Pancreas (tissue), 10 donors: ENCODE data around the gene BTBD19. TPM values are rescaled to one million over a fixed set of nuclear protein-coding genes. Genes with fewer than 3 reads are reported as not detected.
"Not testable (repeated sequence)": the region's sequence is repeated elsewhere in the genome, so short reads cannot be mapped to it uniquely, and the experiment has no call there.

ENCODE experiments used
- ATAC-seq, 4 donors: fragments of 200-7000 bp; cut with Tn5 transposase; one replicate each; pipeline versions ENCODE4 v1.8.0 to v1.9.1; 2020; ENCODE audit warnings: mild to moderate bottlenecking in 4 of 4, moderate library complexity in 4 of 4
- DNase-seq, 6 donors: peaks; one replicate each; pipeline ENCODE4 v3.0.0-alpha.2; 2020
- FAIRE-seq: peaks from 2 replicates; lab custom pipeline; 2012; peaks lifted over from hg19 to GRCh38; lab: Jason Lieb, UNC
- H3K27ac ChIP-seq, 4 donors: fragments of 200-600 bp; sonication (generic); 1 replicate in 3 of 4; 2 replicates in 1 of 4; pipeline versions ENCODE4 v1.5.0 to v1.8.0; 2020
- H3K27me3 ChIP-seq, 4 donors: fragments of 200-600 bp; one replicate each; pipeline ENCODE4 v1.8.0; 2021
- H3K36me3 ChIP-seq, 3 donors: fragments of 200-600 bp; sonication (generic) in 1 of 3; one replicate each; pipeline versions ENCODE4 v1.5.0 to v1.8.0; 2020 to 2021
- H3K4me1 ChIP-seq, 3 donors: fragments of 200-600 bp; one replicate each; pipeline ENCODE4 v1.8.0; 2021
- H3K4me3 ChIP-seq, 4 donors: fragments of 200-600 bp; sonication (generic) in 2 of 4; one replicate each; pipeline versions ENCODE4 v1.5.0 to v1.8.0; 2020 to 2021
- H3K9me3 ChIP-seq, 4 donors: fragments of 200-600 bp; one replicate each; pipeline ENCODE4 v1.8.0; 2021
- CTCF ChIP-seq, 4 donors: fragments of 200-600 bp; sonication (generic) in 3 of 4; IDR thresholded peaks; one replicate each; pipeline versions ENCODE4 v1.5.0 to v1.8.0; 2021; ENCODE audit warnings: antibody characterized with exemption in 4 of 4
- WGBS, 2 donors: extraction: QIAGEN DNeasy Blood & Tissue Kit; methylation state at CpG; one replicate each; pipeline ENCODE4 v1.1.7; 2013; 5-methylcytosine and 5-hydroxymethylcytosine counted together
- intact Hi-C, 3 donors: fragments of 100-400 bp; cut with DNase I; formaldehyde crosslinking; loops; one replicate each; pipeline versions ENCODE4 v1.11.1 to v1.14.2; 2022
- polyA plus RNA-seq, 2 donors: library from polyadenylated mRNA; stranded (reverse); fragments of 200-250 nt; gene quantifications; one replicate each; pipeline ENCODE4 v1.2.3, GENCODE V29; 2013
- total RNA-seq, 6 donors: library from RNA; stranded (reverse); fragmentation: NEBNext Ultra II Directional in 4 of 6; extraction: Animal tissue kit (Norgen Biotek cat#: 25700) in 4 of 6; gene quantifications; one replicate each; pipeline versions ENCODE4 v1.2.1 to v1.2.4, GENCODE V29; 2021 to 2023
- donor health status: healthy with polysubstance abuse.
- donor health status: DM: no; HTN: no; CAD: no; lungs with moderate emphysema.
- donor health status: DM: no; HTN: no; CAD: no.
- donor health status: control.
- donor health status: control.
- donor health status: Bipolar disorder and iron deficiency.
- donor health status: DM: yes; HTN: yes; CAD: no.
- donor health status: DM: no; HTN: no; CAD: no.
- donor health status: DM: no; HTN: no; CAD: no.
- donor health status: DM: yes; HTN: yes; CAD: no.

Gene BTBD19
- total and polyA plus RNA-seq, 8 donors: 0.91 to 5.7 (median 2.6) TPM

DNA sequence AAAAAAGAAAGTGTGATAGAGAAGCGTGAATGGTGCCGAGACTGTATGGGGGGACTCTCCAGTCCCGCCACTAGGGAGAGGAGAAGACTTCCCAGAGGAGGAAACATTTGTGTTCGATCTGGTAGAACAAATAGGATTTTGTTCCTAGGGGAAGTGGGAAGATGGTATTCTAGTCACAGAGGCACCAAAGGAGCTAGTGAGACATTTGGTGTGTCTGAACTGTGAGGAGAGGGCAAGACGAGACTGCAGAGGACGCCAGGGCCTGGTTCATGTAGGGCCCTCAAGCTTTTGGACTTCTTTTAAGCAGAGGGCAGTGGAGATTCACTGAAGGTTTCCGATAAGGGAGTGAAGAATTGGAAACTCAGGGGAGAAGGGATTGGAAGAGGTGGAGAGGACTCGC, 2.9 kb downstream of the BTBD19 start:
- Histone ChIP-seq H3K27ac (peak overlapping the region in 2 of 4 donors; percentile 98), H3K27me3 (no peaks in the 10 kb centered on the region), H3K4me1 (peaks cover 39 to 57% (median 40%) of the 10 kb centered on the region in 3 donors), H3K36me3 (peaks cover 0 to under 1% (median 0%) of the 10 kb centered on the region in 3 donors), H3K4me3 (no peak overlapping the region), H3K9me3 (no peaks in the 10 kb centered on the region)
- FAIRE-seq: no peak
- no peak for ATAC-seq
- WGBS, 2 donors: 80 to 89% methylated on average over 8 of the region's 8 CpGs
- no peak for TF ChIP-seq CTCF (IDR thresholded peaks at IDR 0.05)
- peak in 2 of 6 donors; percentile 5 to 18 for DNase-seq
- intact Hi-C loops: no loop called here

GRCh38 chr1:44812822-44813543, 4.7 kb downstream of the BTBD19 start:
- peaks cover 22 to 41% (median 25%) of the 10 kb centered on the region in 3 donors for H3K4me1 ChIP-seq
- H3K4me3 ChIP-seq: peak overlapping the region; percentile 23 to 52 (median 42)
- intact Hi-C loops: no loop called here
- WGBS, 2 donors: 47 to 51% methylated on average over 48 of the region's 48 CpGs
- no peaks in the 10 kb centered on the region for H3K9me3 ChIP-seq
- no peaks in the 10 kb centered on the region for H3K36me3 ChIP-seq
- DNase-seq: peak; percentile 30 to 81 (median 56)
- ATAC-seq: peak; percentile 16 to 39 (median 25)
- TF ChIP-seq CTCF (IDR thresholded peaks at IDR 0.05): no peak
- FAIRE-seq: no peak
- no peaks in the 10 kb centered on the region for H3K27me3 ChIP-seq
- H3K27ac ChIP-seq: peak overlapping the region in 3 of 4 donors; percentile 40 to 83 (median 77)

GRCh38 chr1:44815926-44816325, 7.6 kb downstream of the BTBD19 start:
- 83 to 94% methylated on average over 9 of the region's 9 CpGs for WGBS, 2 donors
- H3K9me3 ChIP-seq, H3K27me3 ChIP-seq, ATAC-seq, FAIRE-seq, H3K4me3 ChIP-seq, H3K27ac ChIP-seq, H3K36me3 ChIP-seq, intact Hi-C loops: not testable (repeated sequence)
- peaks cover 0 to 12% (median 0%) of the 10 kb centered on the region in 3 donors for H3K4me1 ChIP-seq
- DNase-seq: peak in 2 of 6 donors; percentile 5 to 9

DNA sequence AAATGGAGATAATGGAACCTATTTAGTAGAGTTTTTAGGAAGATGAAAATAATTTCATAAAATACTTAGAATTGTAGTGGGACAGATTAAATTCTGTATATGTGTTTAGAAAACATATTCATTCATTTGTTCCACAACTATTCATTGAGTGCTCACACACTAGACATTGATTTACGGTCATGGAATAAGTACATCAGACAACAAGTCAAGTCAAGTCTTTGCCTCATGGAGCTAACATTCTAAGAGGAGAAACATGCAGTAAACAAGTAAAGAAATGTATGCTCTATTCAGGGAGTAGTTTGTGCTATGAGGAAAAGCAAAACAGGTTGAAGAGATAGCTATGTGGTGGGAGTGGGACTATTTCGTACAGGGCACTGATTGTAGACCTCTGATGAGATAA, 9.0 kb downstream of the BTBD19 start:
- Histone ChIP-seq H3K4me3 (no peak overlapping the region), H3K4me1 (peaks cover 0 to 12% (median 0%) of the 10 kb centered on the region in 3 donors), H3K36me3 (no peaks in the 10 kb centered on the region), H3K27me3 (no peaks in the 10 kb centered on the region), H3K27ac (no peak overlapping the region), H3K9me3 (no peaks in the 10 kb centered on the region)
- ATAC-seq (no peak), FAIRE-seq (no peak), DNase-seq (no peak)
- WGBS, 2 donors: 79 to 81% methylated on average over 2 of the region's 2 CpGs
- intact Hi-C loops: no loop called here
- TF ChIP-seq CTCF (IDR thresholded peaks at IDR 0.05): no peak

DNA sequence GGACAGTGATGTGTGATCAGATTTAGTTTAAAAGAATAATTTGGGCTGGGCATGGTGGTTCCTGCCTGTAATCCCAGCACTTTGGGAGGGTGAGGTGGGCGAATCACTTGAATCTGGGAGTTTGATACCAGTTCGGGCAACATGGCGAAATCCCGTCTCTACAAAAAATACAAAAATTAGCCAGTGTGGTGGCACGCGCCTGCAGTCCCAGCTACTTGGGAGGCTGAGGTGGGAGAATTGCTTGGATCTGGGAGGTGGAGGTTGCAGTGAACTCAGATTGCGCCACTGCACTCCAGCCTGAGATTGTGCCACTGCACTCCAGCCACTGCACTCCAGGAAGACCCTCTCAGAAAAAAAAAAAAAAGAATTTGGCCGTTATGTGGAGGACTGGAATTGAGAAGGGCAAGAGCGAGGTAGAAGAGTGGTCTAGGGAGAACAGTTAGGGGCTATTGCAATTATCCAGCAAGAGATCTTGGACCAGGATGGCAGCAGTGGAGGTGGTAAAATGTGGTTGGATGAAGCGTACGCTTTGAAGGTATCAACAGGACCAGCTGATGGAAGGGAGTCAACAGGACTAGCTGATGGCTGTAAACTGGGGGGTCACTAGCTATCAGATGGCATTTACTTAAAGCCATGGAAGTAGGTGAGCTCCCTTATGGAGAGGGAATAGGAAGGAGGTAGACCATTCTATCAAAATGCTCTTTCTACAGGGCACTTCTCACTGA, 9.6 kb downstream of the BTBD19 start:
- intact Hi-C loops: no loop called here
- no peaks in the 10 kb centered on the region for H3K9me3 ChIP-seq
- no peaks in the 10 kb centered on the region for H3K36me3 ChIP-seq
- no peak for TF ChIP-seq CTCF (IDR thresholded peaks at IDR 0.05)
- ATAC-seq: no peak
- no peak overlapping the region for H3K4me3 ChIP-seq
- FAIRE-seq: no peak
- no peaks in the 10 kb centered on the region for H3K27me3 ChIP-seq
- 89 to 96% methylated on average over 11 of the region's 11 CpGs for WGBS, 2 donors
- H3K27ac ChIP-seq: no peak overlapping the region
- peak in 4 of 6 donors; percentile 6 to 14 (median 11) for DNase-seq
- H3K4me1 ChIP-seq: peaks cover 0 to 12% (median 0%) of the 10 kb centered on the region in 3 donors
